Parathyroid adenoma (tissue), 2 donors: ENCODE results near the gene CCL22.

Source experiments
- H2AFZ ChIP-seq: fragments of 300-600 bp; sonication (generic); one replicate; pipeline ENCODE4 v1.7.0; 2017; ENCODE audit warnings: antibody characterized with exemption, mild to moderate bottlenecking
- H3K27ac ChIP-seq: fragments of 300-600 bp; sonication (generic); one replicate; pipeline ENCODE4 v1.7.0; 2017
- H3K27me3 ChIP-seq: fragments of 300-600 bp; sonication (generic); one replicate; pipeline ENCODE4 v1.7.0; 2017; ENCODE audit warnings: low read length; ENCODE audit not compliant: control insufficient read depth, insufficient read depth
- H3K36me3 ChIP-seq: fragments of 300-600 bp; sonication (generic); one replicate; pipeline ENCODE4 v1.7.0; 2017; ENCODE audit warnings: low read length; ENCODE audit not compliant: control insufficient read depth, insufficient read depth
- H3K4me1 ChIP-seq: fragments of 300-600 bp; sonication (generic); one replicate; pipeline ENCODE4 v1.7.0; 2017; ENCODE audit warnings: control low read depth
- H3K4me2 ChIP-seq: fragments of 300-600 bp; sonication (generic); one replicate; pipeline ENCODE4 v1.7.0; 2017; ENCODE audit warnings: low read length
- H3K4me3 ChIP-seq: fragments of 300-600 bp; sonication (generic); one replicate; pipeline ENCODE4 v1.7.0; 2017; ENCODE audit warnings: low read depth, low read length
- H3K79me2 ChIP-seq: fragments of 300-600 bp; sonication (generic); one replicate; pipeline ENCODE4 v1.7.0; 2017; ENCODE audit warnings: control low read depth
- H3K9ac ChIP-seq: fragments of 300-600 bp; sonication (generic); one replicate; pipeline ENCODE4 v1.7.0; 2017; ENCODE audit warnings: mild to moderate bottlenecking
- H3K9me3 ChIP-seq: fragments of 300-600 bp; sonication (generic); one replicate; pipeline ENCODE4 v1.7.0; 2017; ENCODE audit warnings: low read length; ENCODE audit not compliant: control insufficient read depth
- TF ChIP-seq, protein P1 (sequence below): fragments of 300-600 bp; sonication (generic); IDR thresholded peaks from one replicate; pipeline ENCODE4 v1.7.0; 2017; ENCODE audit warnings: antibody characterized with exemption, mild to moderate bottlenecking
- donor health status: primary hyperparathyroidism.

Gene CCL22

GRCh38 chr16:57329718-57330327 is 28.8 kb upstream of the CCL22 start:
- Histone ChIP-seq H3K4me3 (no peak overlapping the region), H3K4me2 (no peak overlapping the region)
- TF ChIP-seq, protein P1, sequence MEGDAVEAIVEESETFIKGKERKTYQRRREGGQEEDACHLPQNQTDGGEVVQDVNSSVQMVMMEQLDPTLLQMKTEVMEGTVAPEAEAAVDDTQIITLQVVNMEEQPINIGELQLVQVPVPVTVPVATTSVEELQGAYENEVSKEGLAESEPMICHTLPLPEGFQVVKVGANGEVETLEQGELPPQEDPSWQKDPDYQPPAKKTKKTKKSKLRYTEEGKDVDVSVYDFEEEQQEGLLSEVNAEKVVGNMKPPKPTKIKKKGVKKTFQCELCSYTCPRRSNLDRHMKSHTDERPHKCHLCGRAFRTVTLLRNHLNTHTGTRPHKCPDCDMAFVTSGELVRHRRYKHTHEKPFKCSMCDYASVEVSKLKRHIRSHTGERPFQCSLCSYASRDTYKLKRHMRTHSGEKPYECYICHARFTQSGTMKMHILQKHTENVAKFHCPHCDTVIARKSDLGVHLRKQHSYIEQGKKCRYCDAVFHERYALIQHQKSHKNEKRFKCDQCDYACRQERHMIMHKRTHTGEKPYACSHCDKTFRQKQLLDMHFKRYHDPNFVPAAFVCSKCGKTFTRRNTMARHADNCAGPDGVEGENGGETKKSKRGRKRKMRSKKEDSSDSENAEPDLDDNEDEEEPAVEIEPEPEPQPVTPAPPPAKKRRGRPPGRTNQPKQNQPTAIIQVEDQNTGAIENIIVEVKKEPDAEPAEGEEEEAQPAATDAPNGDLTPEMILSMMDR = no peak

GRCh38 chr16:57331355-57331754 is 27.2 kb upstream of the CCL22 start:
- TF ChIP-seq, protein P1 = no peak
- Histone ChIP-seq H3K4me1 (no peaks in the 10 kb centered on the region), H3K4me3 (no peak overlapping the region), H3K36me3 (no peaks in the 10 kb centered on the region), H3K79me2 (no peaks in the 10 kb centered on the region), H2AFZ (no peak overlapping the region), H3K27me3 (no peaks in the 10 kb centered on the region), H3K27ac (no peak overlapping the region), H3K9ac (no peak overlapping the region), H3K4me2 (no peak overlapping the region), H3K9me3 (no peaks in the 10 kb centered on the region)

More at GRCh38 chr16:57329718-57330327, 28.8 kb upstream of the CCL22 start:
- no peaks in the 10 kb centered on the region for H3K9me3 ChIP-seq
- H3K79me2 ChIP-seq = no peaks in the 10 kb centered on the region
- no peak overlapping the region for H2AFZ ChIP-seq
- no peaks in the 10 kb centered on the region for H3K27me3 ChIP-seq
- no peak overlapping the region for H3K9ac ChIP-seq
- H3K36me3 ChIP-seq = no peaks in the 10 kb centered on the region
- no peak overlapping the region for H3K27ac ChIP-seq
- H3K4me1 ChIP-seq = no peaks in the 10 kb centered on the region

DNA sequence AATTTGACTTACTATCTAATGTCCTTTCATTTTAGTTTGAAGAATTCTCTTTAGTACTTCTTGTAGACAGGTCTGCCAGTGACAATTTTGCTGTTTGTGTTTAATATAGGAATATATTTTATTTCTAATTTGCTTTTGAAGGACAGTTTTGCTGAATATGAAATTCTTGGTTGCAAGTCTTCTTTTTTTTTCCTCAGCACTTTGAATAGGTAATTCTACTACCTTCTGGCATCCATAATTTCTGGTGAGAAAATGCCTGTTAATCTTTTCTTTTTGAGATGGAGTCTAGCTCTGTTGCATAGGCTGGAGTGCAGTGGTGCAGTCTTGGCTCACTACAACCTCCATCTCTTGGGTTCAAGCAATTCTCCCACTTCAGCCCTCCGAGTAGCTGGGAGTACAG is 25.2 kb upstream of the CCL22 start:
- Histone ChIP-seq H3K27me3 (no peaks in the 10 kb centered on the region), H3K36me3 (no peaks in the 10 kb centered on the region), H2AFZ (no peak overlapping the region), H3K4me2 (no peak overlapping the region), H3K4me1 (no peaks in the 10 kb centered on the region), H3K9me3 (no peaks in the 10 kb centered on the region), H3K9ac (no peak overlapping the region), H3K79me2 (no peaks in the 10 kb centered on the region), H3K4me3 (no peak overlapping the region), H3K27ac (no peak overlapping the region)
- TF ChIP-seq, protein P1 = no peak

- no peaks in the 10 kb centered on the region for H3K79me2 ChIP-seq
- TF ChIP-seq, protein P1 = no peak
- no peak overlapping the region for H3K4me3 ChIP-seq
- H3K27ac ChIP-seq = no peak overlapping the region
- no peak overlapping the region for H3K9ac ChIP-seq
- H3K4me1 ChIP-seq = no peaks in the 10 kb centered on the region
- no peaks in the 10 kb centered on the region for H3K36me3 ChIP-seq
- H3K27me3 ChIP-seq = no peaks in the 10 kb centered on the region
- no peak overlapping the region for H3K4me2 ChIP-seq
- no peak overlapping the region for H2AFZ ChIP-seq
- no peaks in the 10 kb centered on the region for H3K9me3 ChIP-seq
These were observed 23.2 kb upstream of the CCL22 start for GRCh38 chr16:57335366-57335765.

DNA sequence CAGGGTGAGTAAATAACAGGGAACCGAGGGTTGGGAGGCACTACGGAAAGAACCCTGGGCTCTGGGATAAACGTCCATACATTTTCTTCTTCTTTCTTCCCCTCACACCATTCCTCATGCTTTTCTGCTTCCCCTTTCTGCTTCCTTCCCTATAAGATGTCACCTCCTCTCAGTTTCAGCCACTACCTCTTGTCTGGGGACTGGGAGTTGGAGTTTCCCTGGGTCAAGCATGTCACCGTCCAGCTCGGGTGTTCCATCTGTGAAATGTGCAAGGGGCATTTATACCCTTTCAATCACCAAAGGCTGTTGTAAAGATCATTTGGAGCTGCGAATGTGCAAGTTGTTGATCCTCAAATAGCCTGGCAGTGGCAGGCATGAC is 17.5 kb upstream of the CCL22 start:
- Histone ChIP-seq H3K79me2 (no peaks in the 10 kb centered on the region), H3K4me2 (no peak overlapping the region), H3K36me3 (no peaks in the 10 kb centered on the region), H3K4me1 (no peaks in the 10 kb centered on the region), H3K4me3 (no peak overlapping the region), H2AFZ (no peak overlapping the region), H3K9me3 (no peaks in the 10 kb centered on the region), H3K27me3 (no peaks in the 10 kb centered on the region), H3K9ac (no peak overlapping the region), H3K27ac (no peak overlapping the region)
- TF ChIP-seq, protein P1 = no peak
